Fibroblast of villous mesenchyme (primary cell): Measurements from ENCODE around the gene ACOD1. TPM values are rescaled to one million over a fixed set of nuclear protein-coding genes. Genes with fewer than 3 reads are reported as not detected.
"Not testable (repeated sequence)": the region's sequence is repeated elsewhere in the genome, so short reads cannot be mapped to it uniquely, and the experiment has no call there.

Source experiments
- DNase-seq: peaks from one replicate; pipeline ENCODE4 v3.0.0-alpha.2; 2010; ENCODE audit warnings: low read depth
- H3K4me3 ChIP-seq: 2 replicates; pipeline ENCODE4 v1.5.1; 2011; ENCODE audit warnings: low read depth, mild to moderate bottlenecking, low read length
- CTCF ChIP-seq: IDR thresholded peaks from 2 replicates; pipeline ENCODE4 v1.5.1; 2012; ENCODE audit warnings: low read depth, mild to moderate bottlenecking, low read length; ENCODE audit not compliant: insufficient read depth
- total RNA-seq: library from RNA; depleted of rRNA; stranded (reverse); fragments of >200 nt; gene quantifications from 2 replicates; pipeline ENCODE4 v1.2.3, GENCODE V29; 2012

The ACOD1 gene
- total RNA-seq: not detected in 2 replicates

- TF ChIP-seq CTCF: no peak
- DNase-seq: no peak
- H3K4me3 ChIP-seq: no peak within 1 kb of the TSS
Observed at GRCh38 chr13:76948149-76948548, at the start of gene ACOD1. Gene ACOD1, plus strand, starts transcription at chr13:76948511. Its CDS starts 48 bp downstream, at chr13:76948559.

- not testable (repeated sequence) for H3K4me3 ChIP-seq, DNase-seq
Observed at GRCh38 chr13:76899066-76899465, 49.2 kb upstream of the ACOD1 start.

GRCh38 chr13:76903544-76904162 lies 44.7 kb upstream of the ACOD1 start:
- peak; percentile 100 for TF ChIP-seq CTCF
- H3K4me3 ChIP-seq: no peak overlapping the region
- peak; percentile 85 for DNase-seq

- DNase-seq: no peak
- H3K4me3 ChIP-seq: no peak overlapping the region
- TF ChIP-seq CTCF: no peak
Observed at GRCh38 chr13:76904507-76904906, 43.8 kb upstream of the ACOD1 start.

- H3K4me3 ChIP-seq: no peak overlapping the region
- TF ChIP-seq CTCF: no peak
- DNase-seq: no peak
Observed at GRCh38 chr13:76912476-76912875, 35.8 kb upstream of the ACOD1 start.

- no peak for DNase-seq
Observed at GRCh38 chr13:76913898-76914297, 34.4 kb upstream of the ACOD1 start.

GRCh38 chr13:76917095-76917494 lies 31.2 kb upstream of the ACOD1 start:
- no peak overlapping the region for H3K4me3 ChIP-seq
- TF ChIP-seq CTCF: no peak
- peak; percentile 65 for DNase-seq

More at GRCh38 chr13:76913898-76914297, 34.4 kb upstream of the ACOD1 start:
- TF ChIP-seq CTCF: no peak
- no peak overlapping the region for H3K4me3 ChIP-seq

- DNase-seq: peak; percentile 90
Observed at GRCh38 chr13:76917755-76918481, 30.4 kb upstream of the ACOD1 start.

More at GRCh38 chr13:76917755-76918481, 30.4 kb upstream of the ACOD1 start:
- not testable (repeated sequence) for H3K4me3 ChIP-seq
